Activated T-cell treated with anti-CD3 and anti-CD28 coated beads for 1 hour (primary cell): ENCODE results near the gene DYNC1I2.
"Not testable (repeated sequence)": the region's sequence is repeated elsewhere in the genome, so short reads cannot be mapped to it uniquely, and the experiment has no call there.

Source experiments
- DNase-seq: peaks from one replicate; pipeline ENCODE4 v3.0.0-alpha.2; 2020; ENCODE audit warnings: low read depth

The DYNC1I2 gene

DNA sequence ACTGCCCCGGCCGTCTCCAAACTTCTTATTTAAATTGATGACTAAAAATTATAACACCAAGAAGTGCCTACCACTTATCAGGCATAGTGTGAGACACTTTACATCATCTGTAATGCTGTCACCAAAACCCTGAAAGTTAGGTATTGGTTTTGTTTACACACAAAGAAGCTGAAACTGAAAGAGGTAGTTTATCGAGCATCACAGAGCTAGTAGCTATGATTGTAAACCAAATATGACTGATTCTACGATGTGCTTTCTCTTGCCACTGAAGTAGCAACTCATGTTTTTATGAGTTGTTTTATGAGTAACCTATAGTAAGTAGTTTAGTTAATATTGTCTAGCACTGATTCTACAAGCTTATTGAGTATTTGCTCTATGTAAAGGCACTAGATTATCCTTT, 31.5 kb downstream of the DYNC1I2 start:
- DNase-seq = no peak

DNA sequence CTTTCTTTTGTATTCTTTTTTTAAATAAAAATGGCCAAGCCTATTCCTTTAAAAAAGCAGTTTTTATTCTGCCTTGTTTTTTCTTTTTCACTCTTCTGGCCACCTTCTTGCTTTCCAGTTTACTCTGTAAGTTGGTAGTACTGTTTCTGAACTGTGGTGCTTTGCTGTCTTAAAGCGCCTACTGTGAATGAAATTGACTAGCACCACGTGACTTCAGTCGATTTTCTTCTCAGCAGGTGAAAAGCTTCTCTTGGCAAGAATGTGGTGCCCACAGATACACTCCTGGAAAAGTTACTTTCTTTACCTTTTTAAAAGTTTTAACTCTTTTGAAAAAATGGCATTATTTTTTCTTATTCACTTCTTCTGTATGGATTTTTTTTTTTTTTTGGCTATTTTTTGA, 32.4 kb downstream of the DYNC1I2 start:
- DNase-seq = no peak

DNA sequence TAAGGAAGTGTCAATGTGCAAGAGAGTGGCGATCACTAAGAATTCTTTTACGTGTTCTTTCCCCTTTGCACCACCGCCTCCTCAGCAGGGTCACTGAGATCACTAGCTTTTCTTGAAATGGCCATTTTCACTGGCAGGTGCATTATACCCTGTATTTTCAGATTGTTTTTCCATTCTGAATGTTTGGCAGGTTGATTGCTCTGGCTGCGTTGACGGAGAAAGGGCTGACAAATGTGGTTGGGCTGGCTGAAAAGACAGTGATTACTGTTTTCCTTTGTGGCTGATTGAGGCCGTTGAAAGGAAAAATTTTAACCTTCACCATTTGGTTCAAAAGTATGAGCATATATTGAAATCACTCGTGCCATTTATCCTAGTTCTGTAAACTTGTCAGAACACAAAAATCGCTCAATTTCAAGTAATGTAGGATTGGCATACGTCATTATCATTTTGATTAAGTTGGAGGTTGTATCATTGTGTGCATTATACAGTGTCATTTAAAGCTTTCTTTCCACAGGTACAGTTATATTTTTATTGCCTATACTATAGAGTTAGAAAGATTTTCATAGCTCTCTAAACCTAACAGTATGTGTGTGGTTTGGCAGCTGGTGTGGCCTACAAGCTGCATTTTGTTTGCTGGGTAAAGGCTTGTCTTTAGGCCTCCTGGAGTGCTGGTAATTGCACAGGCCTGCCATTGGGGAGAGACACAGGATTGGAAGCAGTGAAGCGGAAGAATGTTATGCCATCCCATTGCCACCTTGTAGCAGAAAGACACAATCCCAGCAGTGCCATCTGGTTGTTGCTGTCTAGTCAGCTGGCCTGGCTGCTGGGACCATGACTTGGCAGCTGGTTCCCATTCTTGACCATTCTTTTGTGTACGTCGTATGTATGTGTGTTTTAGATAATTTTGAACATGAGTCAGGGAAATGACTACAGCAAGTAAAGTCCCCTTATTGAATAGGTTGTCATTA, 36.7 kb downstream of the DYNC1I2 start:
- DNase-seq = no peak

DNA sequence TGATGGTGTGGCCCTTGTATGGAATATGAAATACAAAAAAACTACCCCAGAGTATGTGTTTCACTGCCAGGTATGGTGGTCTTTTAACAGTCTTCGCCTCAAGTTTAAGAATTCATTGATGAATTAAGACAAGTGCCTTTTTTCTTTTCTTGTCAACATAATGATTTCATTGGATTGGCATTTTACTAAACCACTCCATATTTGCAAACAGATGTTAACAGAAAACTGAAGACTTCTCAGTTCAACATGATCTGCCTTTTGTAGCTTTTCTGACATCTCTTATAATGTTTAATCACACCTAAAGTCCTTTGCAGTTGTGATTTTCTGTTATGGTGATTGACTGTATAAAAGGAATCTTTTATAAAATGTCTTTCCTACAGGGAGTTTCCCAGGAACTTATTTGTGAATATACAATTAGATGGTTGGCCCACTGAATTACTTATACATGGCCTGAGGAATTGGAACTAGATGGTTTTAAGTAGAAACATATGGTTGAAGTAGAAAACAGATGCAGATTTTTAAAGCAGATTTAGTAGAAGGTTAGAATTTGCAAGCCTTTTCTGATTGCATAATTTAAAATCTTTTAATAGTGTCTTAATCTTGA, 39.7 kb downstream of the DYNC1I2 start:
- DNase-seq = no peak

DNA sequence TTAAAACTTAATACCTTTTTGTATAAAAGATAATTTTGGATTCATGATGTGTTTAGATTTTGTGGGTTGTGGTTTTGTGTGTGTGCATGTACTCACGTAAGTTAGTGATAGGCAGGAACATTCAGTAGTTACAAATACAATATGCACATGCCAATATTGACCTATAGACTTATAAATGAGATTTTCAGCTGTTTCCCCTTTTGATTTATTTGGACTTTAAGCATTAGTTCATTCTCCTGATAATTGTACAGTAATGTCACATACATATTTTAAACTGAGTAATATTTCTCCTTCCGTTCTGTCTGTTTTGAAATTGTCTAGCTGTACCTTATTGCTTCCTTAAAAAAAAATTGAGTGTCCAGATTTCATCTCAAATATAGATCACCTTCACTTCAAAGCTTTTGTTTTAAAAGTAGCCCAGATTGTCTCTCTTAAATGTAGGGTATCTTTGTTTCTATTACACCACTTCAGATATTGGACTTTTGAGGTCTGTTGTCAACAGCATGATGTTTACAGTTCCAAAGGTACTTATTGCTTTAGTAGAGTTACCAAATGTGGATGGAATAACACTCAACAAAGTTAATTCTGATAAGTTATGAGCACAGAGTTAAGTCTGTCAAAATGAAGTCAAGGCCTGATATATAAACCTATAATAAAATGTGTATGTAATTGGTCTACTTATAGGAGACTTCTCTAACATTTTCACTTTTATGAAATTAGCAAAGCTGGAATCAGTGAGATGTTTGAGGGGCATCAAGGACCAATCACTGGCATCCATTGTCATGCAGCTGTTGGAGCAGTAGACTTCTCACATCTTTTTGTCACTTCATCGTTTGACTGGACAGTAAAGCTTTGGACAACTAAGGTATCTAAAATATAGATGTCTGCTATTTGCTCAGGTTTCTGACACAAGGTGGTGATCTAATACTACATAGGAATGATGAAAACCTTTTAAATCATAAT, 42.0 kb downstream of the DYNC1I2 start:
- no peak for DNase-seq

DNA sequence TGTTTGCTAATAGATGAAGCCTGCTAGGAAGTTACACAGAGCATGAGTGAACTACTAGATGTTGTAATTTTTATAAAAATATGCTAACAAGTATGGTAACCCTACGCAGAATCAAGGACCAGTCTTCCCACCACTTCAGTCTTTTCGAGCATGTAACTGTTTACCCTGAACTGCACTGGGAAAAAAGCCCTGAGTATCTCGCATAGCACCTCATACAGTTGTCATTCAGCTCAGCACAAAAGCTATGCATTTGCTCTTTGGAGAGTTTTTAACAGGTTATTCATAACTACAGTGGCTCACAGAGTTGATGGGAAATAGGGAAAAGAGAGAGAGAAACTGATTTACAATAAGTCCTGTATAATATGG, 42.7 kb downstream of the DYNC1I2 start:
- no peak for DNase-seq

DNA sequence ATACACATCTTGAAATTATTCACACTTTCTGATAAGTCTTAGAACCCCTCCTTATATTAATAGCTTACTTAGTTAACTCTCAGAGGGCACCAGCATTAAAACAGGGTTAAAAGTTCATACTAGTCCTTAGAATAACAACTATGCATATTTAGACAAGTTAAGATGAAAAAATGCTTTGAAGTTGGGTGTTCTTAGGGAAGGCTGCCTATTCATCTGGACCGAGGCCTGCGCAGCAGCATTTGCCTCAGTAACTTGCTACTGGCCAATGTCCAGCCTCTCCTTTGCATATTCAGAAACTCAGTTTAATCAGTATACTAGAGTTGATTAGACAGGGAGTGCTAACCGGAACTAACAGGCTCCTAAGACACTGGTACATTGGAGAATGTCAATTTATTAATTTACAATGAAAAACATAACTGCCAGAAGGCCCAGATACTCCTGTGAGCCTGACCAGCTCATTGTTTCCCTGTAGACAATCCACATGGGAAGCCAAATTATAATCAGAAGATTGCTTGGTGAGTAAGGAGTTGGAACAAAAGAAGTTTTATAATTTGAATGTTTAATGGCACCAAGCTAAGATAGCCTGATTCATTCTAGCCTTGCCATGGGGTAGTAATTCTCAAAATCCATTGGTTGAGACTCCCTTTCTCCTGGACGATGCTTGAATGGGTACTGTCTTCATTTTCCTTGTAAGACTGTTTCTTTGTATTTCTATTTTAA, 48.9 kb downstream of the DYNC1I2 start:
- no peak for DNase-seq

DNA sequence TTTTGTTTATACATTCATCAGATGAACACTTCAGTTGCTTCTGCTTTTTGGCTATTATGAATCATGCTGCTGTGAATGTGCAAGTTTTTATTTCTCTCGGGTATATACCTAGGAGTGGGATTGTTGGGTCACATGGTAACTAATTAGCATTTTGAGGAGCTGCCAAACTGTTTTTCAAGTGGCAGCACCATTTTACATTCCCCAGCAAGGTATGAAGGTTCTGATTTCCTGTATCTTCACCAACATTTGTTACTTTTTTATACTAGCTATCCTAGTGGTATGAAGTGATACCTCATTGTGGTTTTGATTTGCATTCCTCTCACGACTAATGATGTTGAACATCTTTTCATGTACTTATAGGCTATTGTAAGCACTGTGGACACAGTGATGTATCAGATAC, 53.9 kb downstream of the DYNC1I2 start:
- DNase-seq = no peak

DNA sequence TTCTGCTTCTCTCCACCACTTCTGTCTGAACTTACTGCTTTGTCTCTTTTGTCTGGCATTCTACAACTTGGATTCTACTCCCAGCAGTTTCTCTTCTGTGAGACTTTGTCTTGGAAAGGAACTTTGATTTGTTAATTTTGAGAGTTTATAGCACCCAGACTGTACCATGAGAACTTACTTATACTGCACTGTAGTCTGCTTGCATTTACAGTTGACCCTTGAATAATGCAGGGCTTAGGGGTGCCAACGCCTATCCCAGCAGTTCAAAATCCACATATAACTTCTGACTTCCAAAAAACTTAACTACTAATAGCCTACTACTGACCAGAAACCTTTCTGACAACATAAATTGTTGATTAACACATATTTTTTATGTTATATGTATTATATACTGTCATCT, 55.5 kb downstream of the DYNC1I2 start:
- DNase-seq = no peak

DNA sequence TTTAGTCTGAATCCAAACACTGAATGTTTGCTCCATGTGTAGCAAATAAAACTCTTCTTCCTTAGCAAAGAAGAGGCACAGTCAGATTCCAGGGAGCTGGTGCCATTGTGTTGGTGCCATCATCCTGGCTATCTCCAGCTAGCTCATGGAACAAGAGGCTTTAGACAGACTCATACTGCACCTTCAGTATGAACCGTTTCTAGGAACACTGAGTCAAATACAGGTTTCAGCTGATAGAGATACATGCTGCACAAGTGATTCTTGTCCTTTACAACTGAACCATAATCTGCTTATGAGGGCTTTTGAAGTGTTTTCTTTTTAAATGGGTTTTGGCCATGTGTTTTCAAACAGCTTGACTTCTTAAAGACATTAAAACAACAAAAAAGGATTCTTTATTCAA, 57.9 kb downstream of the DYNC1I2 start:
- no peak for DNase-seq

DNA sequence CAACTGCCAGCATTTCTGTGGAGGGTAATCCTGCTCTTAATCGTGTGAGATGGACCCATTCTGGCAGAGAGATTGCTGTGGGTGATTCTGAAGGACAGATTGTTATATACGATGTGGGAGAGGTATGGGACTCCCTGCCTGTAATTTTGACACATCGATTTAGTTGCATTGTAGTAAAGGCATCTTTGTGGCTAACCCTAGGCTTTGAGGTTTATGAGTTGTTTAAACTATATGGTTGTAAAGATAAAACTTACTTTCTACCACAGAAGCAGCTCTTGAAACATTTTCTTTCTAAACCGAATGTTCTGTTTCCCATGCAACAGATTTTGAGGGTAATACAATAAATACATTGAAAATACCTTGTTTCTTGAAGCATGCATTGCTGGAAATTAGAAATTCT, 58.5 kb downstream of the DYNC1I2 start:
- no peak for DNase-seq

DNA sequence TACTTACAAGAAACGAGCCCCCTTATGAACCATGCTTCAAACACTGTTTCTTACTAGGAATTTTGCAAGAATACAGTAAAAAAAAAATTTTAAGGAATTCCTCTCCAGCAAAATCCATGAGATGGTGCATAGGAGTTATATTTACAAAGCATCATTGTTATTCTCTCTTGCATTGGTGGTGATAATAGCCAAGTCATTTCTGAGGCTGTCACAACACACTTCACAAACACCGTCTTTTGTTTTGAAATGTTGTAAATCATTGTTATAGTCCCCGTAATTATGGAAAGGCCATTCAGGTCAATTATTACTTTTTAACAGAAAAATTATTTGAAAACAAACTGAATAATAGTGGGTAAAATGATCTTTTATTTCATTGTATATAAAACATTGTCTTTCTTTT, 60.1 kb downstream of the DYNC1I2 start:
- no peak for DNase-seq

DNA sequence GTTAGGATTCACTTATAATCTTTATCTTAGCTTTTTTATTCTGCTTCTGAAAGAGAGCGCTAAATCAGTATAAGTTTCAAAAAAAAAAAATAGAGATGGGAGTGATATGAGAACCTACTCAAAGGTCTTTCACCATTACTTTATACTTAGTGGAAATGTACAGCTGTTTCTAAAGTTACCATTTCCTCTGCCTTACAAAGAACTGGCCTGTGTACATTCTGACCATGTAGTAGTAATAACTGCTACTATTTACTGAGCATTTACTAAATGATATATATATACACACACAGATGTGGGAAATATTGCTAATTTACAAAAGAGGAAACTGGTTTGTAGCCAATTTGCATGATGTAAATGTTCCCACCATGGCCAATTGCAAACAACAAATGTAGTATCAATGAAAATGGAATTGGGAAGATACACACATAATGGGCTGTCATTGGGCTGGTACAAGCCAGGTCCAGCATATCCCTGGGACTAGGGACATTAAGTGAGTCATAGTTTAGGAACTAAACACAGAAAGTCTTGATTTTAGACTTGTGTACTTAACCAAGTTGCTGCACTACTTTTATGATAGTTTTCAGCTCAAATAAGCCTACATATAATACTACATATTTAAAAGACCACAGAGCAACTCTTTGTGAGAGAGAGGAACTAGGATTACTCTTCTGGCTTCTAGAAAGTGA, 67.1 kb downstream of the DYNC1I2 start:
- no peak for DNase-seq

DNA sequence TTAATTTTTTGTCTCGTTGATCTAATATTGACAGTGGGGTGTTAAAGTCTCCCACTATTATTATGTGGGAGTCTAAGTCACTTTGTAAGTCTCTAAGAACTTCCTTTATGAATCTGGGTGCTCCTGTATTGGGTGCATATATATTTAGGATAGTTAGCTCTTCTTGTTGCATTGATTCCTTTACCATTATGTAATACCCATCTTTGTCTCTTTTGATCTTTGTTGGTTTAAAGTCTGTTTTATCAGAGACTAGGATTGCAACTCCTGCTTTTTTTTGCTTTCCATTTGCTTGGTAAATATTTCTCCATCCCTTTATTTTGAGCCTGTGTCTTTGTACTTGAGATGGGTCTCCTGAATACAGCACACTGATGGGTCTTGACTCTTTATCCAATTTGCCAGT, 71.5 kb downstream of the DYNC1I2 start:
- DNase-seq = not testable (repeated sequence)

DNA sequence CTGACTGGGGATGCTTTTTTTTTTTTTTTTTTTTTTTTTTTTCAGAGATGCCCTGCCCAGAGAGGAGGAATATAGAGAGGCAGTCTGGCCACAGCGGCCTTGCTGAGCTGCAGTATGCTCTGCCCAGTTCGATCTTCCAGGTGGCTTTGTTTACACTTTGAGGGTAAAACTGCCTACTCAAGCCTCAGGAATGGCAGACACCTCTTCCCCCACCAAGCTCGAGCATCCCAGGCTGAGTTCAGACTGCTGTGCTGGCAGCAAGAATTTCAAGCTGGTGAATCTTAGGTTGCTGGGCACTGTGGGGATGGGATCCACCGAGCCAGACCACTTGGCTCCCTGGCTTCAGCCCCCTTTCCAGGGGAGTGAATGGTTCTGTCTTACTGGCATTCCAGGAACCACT, 73.9 kb downstream of the DYNC1I2 start:
- not testable (repeated sequence) for DNase-seq

DNA sequence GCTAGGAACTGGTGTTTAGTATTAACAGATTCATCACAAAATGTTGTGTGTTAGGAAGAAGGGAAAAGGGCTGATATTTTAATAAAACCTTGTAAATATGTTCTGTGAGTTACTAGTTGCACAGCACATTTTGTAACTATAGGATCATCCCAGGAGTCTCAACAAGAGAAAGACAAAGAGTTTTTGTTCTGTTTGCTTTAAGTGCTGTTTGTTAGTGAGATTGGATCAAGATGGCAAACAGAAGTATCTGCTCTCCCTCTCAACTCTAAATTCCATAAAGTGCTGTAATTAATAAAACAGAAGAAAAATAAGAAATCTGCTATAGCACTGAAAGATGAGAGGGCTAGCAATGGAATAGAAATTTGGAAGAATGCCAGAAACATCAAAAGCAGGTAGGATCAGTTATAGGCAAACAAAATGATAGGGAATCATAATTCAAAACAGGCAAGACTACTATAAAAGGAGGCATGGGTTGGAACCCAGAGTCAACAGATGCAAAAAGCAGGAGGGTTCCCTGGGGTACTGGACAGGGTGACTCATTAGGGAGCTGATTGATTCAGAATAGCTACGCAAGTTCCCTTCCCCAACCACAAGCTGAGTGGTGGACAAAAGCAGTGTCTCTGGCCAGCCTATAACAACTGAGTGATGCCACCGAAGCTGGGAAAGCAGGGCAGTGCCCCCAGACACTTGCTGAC, 75.8 kb downstream of the DYNC1I2 start:
- DNase-seq = no peak

DNA sequence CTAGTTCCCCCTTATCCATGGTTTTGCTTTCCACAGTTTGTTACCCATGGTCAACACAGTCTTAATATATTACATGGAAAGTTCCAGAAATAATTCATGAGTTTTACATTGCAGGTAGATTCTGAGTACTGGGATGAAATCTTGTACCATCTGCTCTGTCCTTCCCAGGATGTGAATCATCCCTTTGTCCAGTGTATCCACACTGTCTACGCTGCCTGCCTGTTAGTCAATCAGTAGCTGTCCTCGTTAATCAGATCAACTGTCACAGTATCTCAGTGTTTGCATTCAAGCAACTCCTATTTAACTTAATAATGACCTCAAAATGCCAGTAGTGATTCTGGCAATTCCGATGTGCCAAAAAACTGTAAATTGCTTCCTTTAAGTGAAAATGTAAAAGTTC, 76.3 kb downstream of the DYNC1I2 start:
- no peak for DNase-seq

DNA sequence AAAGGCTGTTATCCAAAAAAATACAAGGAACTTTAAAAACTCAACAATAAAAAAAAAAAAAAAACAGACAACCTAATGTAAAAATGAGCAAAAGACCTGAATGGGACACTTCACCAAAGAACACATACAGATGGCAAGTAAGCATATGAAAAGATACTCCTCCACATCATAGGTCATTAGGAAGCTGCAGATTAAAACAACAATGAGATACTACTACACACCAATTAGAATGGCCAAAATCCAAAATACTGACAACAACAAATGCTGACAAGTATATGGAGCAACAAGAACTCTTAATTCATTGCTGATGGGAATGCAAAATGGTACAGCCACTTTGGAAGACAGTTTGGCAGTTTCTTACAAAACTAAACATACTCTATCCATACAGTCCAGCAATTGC, 84.2 kb downstream of the DYNC1I2 start:
- no peak for DNase-seq

DNA sequence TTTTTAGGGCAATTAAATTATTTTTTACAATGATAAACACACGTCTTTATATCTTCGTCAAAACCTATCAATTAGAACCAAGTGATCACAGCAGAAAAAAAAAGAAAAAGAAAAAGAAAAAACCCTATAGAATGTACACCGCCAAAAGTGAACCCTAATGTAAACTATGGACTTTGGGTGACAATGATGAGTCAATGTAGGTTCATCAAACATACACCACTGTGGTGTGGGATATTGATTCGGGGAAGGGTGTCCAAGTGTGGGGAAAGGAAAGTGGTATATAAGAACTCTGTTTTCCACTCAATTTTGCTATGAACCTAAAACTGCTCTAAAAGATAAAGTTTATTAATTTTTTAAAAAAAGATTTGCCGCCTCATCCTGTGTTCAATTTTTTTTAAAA, 85.1 kb downstream of the DYNC1I2 start:
- no peak for DNase-seq

DNA sequence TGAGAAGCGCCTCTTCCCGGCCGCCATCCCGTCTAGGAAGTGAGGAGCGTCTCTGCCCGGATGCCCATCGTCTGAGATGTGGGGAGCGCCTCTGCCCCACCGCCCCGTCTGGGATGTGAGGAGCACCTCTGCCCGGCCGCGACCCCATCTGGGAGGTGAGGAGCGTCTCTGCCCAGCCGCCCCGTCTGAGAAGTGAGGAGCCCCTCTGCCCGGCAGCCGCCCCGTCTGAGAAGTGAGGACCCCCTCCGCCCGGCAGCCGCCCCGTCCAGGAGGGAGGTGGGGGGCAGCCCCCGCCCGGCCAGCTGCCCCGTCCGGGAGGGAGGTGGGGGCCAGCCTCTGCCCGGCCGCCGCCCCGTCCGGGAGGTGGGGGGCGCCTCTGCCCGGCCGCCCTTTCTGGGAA, 87.3 kb downstream of the DYNC1I2 start:
- DNase-seq = not testable (repeated sequence)

DNA sequence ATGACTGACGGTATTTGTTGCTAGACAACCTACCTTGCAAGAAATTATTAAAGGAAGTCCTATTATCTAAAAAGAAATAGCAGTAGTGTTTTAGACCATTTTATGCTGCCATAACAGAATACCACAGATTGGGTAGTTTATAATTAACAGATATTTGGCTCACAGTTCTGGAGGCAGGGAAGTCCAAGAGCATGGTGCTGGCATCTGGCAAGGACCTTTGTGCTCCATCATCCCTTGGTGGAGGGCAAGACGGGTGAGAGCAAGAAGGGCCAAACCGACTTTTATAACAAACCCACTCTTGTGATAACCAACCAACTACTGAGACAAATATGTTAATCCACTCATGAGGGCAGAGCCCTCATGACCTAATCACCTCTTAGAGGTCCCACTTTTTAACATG, 91.2 kb downstream of the DYNC1I2 start:
- no peak for DNase-seq
